SK-N-SH treated with all-trans-retinoic acid at 6 μM for 48 hours (cell line): ENCODE measurements around the gene RBMS1.

Experiments
- CSDC2 ChIP-seq: fragments of 250-450 bp; sonication (Bioruptor Pico); IDR thresholded peaks from 2 replicates; pipeline ENCODE4 v1.5.0; 2020; ENCODE audit warnings: mild to moderate bottlenecking, moderate library complexity
- GLIS3 ChIP-seq: fragments of 250-450 bp; sonication (Bioruptor Pico); IDR thresholded peaks from 2 replicates; pipeline ENCODE4 v1.5.0; 2020; ENCODE audit warnings: mild to moderate bottlenecking, moderate library complexity
- ISL1 ChIP-seq: fragments of 250-450 bp; sonication (Bioruptor Pico); IDR thresholded peaks from 2 replicates; pipeline ENCODE4 v2.1.2; 2022; ENCODE audit warnings: mild to moderate bottlenecking, moderate library complexity
- SNAI2 ChIP-seq: fragments of 250-450 bp; sonication (Bioruptor Pico); IDR thresholded peaks from 2 replicates; pipeline ENCODE4 v1.5.0; 2020; ENCODE audit warnings: mild to moderate bottlenecking, moderate library complexity
- ZFP3 ChIP-seq: fragments of 250-450 bp; sonication (Bioruptor Pico); IDR thresholded peaks from 2 replicates; pipeline ENCODE4 v1.5.0; 2020; ENCODE audit warnings: mild to moderate bottlenecking, moderate library complexity
- ZFP30 ChIP-seq: fragments of 450-650 bp; formaldehyde crosslinking; IDR thresholded peaks from 2 replicates; pipeline ENCODE4 v1.5.0; 2022; ENCODE audit warnings: mild to moderate bottlenecking, moderate library complexity
- ZNF565 ChIP-seq: fragments of 450-650 bp; formaldehyde crosslinking; conservative IDR thresholded peaks from 2 replicates; pipeline ENCODE4 v1.5.0; 2020; ENCODE audit warnings: low read depth, mild to moderate bottlenecking, moderate library complexity
- ZNF70 ChIP-seq: fragments of 450-650 bp; formaldehyde crosslinking; IDR thresholded peaks from 2 replicates; pipeline ENCODE4 v1.5.0; 2020; ENCODE audit warnings: mild to moderate bottlenecking, moderate library complexity
- TF ChIP-seq, protein P1 (sequence below): fragments of 250-450 bp; sonication (Bioruptor Pico); IDR thresholded peaks from 2 replicates; pipeline ENCODE4 v1.8.0; 2020; ENCODE audit warnings: mild to moderate bottlenecking, moderate library complexity, borderline replicate concordance
- TF ChIP-seq, protein P2 (sequence below): fragments of 250-450 bp; sonication (Bioruptor Pico); IDR thresholded peaks from 2 replicates; pipeline ENCODE4 v1.5.1; 2021; ENCODE audit warnings: mild to moderate bottlenecking, moderate library complexity
- TF ChIP-seq, protein P3 (sequence below): fragments of 250-450 bp; sonication (Bioruptor Pico); IDR thresholded peaks from 2 replicates; pipeline ENCODE4 v1.8.0; 2021; ENCODE audit warnings: low read depth, mild to moderate bottlenecking, moderate library complexity, borderline replicate concordance

DNA sequence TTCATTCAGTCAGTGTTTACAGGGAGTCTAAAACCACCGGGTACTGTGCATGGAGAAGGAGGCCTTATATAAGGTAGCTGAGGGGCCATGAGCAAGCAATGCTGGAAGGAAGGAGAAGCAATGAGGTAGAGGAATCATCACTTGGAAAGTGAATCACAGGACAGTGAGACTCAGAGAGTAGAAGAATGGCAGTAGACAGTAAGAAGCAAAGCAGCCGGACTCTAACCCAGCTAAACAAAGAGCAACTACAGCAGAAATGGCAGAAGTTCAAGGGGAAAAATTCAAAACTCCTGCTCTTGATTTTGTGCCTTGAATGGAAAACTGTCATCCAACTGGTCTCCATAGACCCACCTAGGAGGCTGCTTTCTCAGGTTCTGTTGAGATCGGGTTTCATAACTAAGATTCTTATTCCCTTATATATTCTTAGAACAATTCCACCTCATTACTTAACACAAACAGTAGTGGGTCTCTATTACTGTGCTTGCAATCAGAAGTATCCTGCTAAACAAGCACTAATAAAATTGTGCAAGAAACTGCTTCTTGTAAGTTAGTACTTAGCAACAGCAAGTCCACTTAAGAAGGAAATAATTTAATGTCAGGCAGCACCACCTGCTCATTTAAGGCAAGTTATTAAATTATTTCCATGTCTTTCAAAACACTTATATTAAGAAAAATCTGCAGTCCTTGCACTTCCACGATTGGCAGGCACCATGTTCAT, 68.0 kb downstream of the RBMS1 start:
- TF ChIP-seq ZFP3 (CRISPR knock-in tag) (no peak), ZFP30 (no peak), ZNF565 (CRISPR knock-in tag) (no peak), GLIS3 (CRISPR knock-in tag) (no peak), ZNF70 (CRISPR knock-in tag) (no peak), SNAI2 (CRISPR knock-in tag) (no peak), ISL1 (no peak), CSDC2 (no peak)
- TF ChIP-seq, protein P1, sequence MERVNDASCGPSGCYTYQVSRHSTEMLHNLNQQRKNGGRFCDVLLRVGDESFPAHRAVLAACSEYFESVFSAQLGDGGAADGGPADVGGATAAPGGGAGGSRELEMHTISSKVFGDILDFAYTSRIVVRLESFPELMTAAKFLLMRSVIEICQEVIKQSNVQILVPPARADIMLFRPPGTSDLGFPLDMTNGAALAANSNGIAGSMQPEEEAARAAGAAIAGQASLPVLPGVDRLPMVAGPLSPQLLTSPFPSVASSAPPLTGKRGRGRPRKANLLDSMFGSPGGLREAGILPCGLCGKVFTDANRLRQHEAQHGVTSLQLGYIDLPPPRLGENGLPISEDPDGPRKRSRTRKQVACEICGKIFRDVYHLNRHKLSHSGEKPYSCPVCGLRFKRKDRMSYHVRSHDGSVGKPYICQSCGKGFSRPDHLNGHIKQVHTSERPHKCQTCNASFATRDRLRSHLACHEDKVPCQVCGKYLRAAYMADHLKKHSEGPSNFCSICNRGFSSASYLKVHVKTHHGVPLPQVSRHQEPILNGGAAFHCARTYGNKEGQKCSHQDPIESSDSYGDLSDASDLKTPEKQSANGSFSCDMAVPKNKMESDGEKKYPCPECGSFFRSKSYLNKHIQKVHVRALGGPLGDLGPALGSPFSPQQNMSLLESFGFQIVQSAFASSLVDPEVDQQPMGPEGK (CRISPR knock-in tag), result no peak
- TF ChIP-seq, protein P2, sequence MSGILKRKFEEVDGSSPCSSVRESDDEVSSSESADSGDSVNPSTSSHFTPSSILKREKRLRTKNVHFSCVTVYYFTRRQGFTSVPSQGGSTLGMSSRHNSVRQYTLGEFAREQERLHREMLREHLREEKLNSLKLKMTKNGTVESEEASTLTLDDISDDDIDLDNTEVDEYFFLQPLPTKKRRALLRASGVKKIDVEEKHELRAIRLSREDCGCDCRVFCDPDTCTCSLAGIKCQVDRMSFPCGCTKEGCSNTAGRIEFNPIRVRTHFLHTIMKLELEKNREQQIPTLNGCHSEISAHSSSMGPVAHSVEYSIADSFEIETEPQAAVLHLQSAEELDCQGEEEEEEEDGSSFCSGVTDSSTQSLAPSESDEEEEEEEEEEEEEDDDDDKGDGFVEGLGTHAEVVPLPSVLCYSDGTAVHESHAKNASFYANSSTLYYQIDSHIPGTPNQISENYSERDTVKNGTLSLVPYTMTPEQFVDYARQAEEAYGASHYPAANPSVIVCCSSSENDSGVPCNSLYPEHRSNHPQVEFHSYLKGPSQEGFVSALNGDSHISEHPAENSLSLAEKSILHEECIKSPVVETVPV, result no peak
- TF ChIP-seq, protein P3, sequence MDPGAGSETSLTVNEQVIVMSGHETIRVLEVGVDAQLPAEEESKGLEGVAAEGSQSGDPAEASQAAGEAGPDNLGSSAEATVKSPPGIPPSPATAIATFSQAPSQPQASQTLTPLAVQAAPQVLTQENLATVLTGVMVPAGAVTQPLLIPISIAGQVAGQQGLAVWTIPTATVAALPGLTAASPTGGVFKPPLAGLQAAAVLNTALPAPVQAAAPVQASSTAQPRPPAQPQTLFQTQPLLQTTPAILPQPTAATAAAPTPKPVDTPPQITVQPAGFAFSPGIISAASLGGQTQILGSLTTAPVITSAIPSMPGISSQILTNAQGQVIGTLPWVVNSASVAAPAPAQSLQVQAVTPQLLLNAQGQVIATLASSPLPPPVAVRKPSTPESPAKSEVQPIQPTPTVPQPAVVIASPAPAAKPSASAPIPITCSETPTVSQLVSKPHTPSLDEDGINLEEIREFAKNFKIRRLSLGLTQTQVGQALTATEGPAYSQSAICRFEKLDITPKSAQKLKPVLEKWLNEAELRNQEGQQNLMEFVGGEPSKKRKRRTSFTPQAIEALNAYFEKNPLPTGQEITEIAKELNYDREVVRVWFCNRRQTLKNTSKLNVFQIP (CRISPR knock-in tag), result no peak
